Measurements from ENCODE around the gene PCCA. TPM values are rescaled to one million over a fixed set of nuclear protein-coding genes. Genes with fewer than 3 reads are reported as not detected.

PCCA gene
- total RNA-seq, 1 experiment from 2014 or later: 52.8 TPM

- Mint-ChIP-seq H3K36me3 (peaks cover 16% of the 10 kb centered on the region), H3K27ac (no peak overlapping the region), H3K9me3 (peaks cover 19% of the 10 kb centered on the region), H3K4me3 (no peak overlapping the region), H3K27me3 (ENCODE audit: low read depth) (no peaks in the 10 kb centered on the region), H3K4me1 (peaks cover 46% of the 10 kb centered on the region)
- no peak for ATAC-seq
- ChIA-PET CTCF (no interaction called here), POLR2A (no interaction called here)
- no peak for TF ChIP-seq CREM (CRISPR knock-in tag; IDR thresholded peaks at IDR 0.05)
- TF ChIP-seq ATF3 (CRISPR knock-in tag; conservative IDR thresholded peaks at IDR 0.05): no peak
- TF ChIP-seq MAX (CRISPR knock-in tag; IDR thresholded peaks at IDR 0.05): no peak
- no peak for TF ChIP-seq ZNF416 (CRISPR knock-in tag; IDR thresholded peaks at IDR 0.05)
- no peak for TF ChIP-seq E2F5 (CRISPR knock-in tag; IDR thresholded peaks at IDR 0.05)
- no peak for TF ChIP-seq ZNF219 (CRISPR knock-in tag; IDR thresholded peaks at IDR 0.05; ENCODE audit: borderline replicate concordance)
- TF ChIP-seq FOXP4 (CRISPR knock-in tag; IDR thresholded peaks at IDR 0.05): no peak
- TF ChIP-seq ZMAT4 (CRISPR knock-in tag; IDR thresholded peaks at IDR 0.05): no peak
- TF ChIP-seq ZNF317 (CRISPR knock-in tag; IDR thresholded peaks at IDR 0.05; ENCODE audit: borderline replicate concordance, low read depth): no peak
- TF ChIP-seq FOXP1 (CRISPR knock-in tag; IDR thresholded peaks at IDR 0.05; ENCODE audit: borderline replicate concordance): no peak
- TF ChIP-seq FOXK1 (CRISPR knock-in tag; IDR thresholded peaks at IDR 0.05): no peak
- no peak for TF ChIP-seq IRF1 (CRISPR knock-in tag; IDR thresholded peaks at IDR 0.05)
- TF ChIP-seq TEAD1 (CRISPR knock-in tag; IDR thresholded peaks at IDR 0.05): no peak
- DNase-seq (ENCODE audit: low spot score): no peak
Observed at GRCh38 chr13:100176801-100177400, 88.0 kb downstream of the PCCA start.

GRCh38 chr13:100178309-100178708 lies 89.4 kb downstream of the PCCA start:
- ATAC-seq: no peak
- no peak for DNase-seq (ENCODE audit: low spot score)
- no peak overlapping the region for H3K27ac Mint-ChIP-seq

More at GRCh38 chr13:100178309-100178708, 89.4 kb downstream of the PCCA start:
- Mint-ChIP-seq H3K4me3 (no peak overlapping the region), H3K9me3 (peaks cover 12% of the 10 kb centered on the region), H3K27me3 (ENCODE audit: low read depth) (no peaks in the 10 kb centered on the region), H3K36me3 (peaks cover 6% of the 10 kb centered on the region), H3K4me1 (peaks cover 55% of the 10 kb centered on the region)
- TF ChIP-seq RORB (CRISPR knock-in tag; IDR thresholded peaks at IDR 0.05): no peak
- no peak for TF ChIP-seq USF2 (CRISPR knock-in tag; IDR thresholded peaks at IDR 0.05)
- TF ChIP-seq NFYB (CRISPR knock-in tag; conservative IDR thresholded peaks at IDR 0.05; ENCODE audit: low read depth): no peak
- no peak for TF ChIP-seq USF1 (CRISPR knock-in tag; IDR thresholded peaks at IDR 0.05)
- TF ChIP-seq ZMAT4 (CRISPR knock-in tag; IDR thresholded peaks at IDR 0.05): no peak
- no peak for TF ChIP-seq ZNF232 (CRISPR knock-in tag; IDR thresholded peaks at IDR 0.05)
- no peak for TF ChIP-seq CTCF (IDR thresholded peaks at IDR 0.05)
- ChIA-PET CTCF (no interaction called here), POLR2A (no interaction called here)
